Stimulated activated effector memory CD8-positive, alpha-beta T cell treated with anti-CD3 and anti-CD28 coated beads, Interleukin-12 subunit alpha, Interleukin-12 subunit beta, amount 100 ng/mL, for 72 hours (primary cell): ENCODE measurements around the gene ASB4.
"Not testable (repeated sequence)": the region's sequence is repeated elsewhere in the genome, so short reads cannot be mapped to it uniquely, and the experiment has no call there.

ENCODE experiments used
- ATAC-seq: fragments of 150-1000 bp; cut with Tn5 transposase; 2 replicates; pipeline ENCODE4 v1.10.0; 2021
- DNase-seq, 2 donors: peaks; one replicate each; pipeline ENCODE4 v3.0.0; 2021 to 2022; ENCODE audit warnings: low spot score in 2 of 2
- H3K27ac Mint-ChIP-seq: one replicate; pipeline ENCODE4 v1.8.0; 2022; ENCODE audit warnings: mild to moderate bottlenecking, mixed read lengths
- H3K36me3 Mint-ChIP-seq: one replicate; pipeline ENCODE4 v1.8.0; 2022; ENCODE audit warnings: mild to moderate bottlenecking, mixed read lengths
- H3K4me1 Mint-ChIP-seq: one replicate; pipeline ENCODE4 v1.8.0; 2022; ENCODE audit warnings: mixed read lengths
- H3K4me3 Mint-ChIP-seq: one replicate; pipeline ENCODE4 v1.8.0; 2022; ENCODE audit warnings: mild to moderate bottlenecking, mixed read lengths
- H3K9me3 Mint-ChIP-seq: one replicate; pipeline ENCODE4 v1.8.0; 2022; ENCODE audit warnings: mixed read lengths

Gene ASB4, protein sequence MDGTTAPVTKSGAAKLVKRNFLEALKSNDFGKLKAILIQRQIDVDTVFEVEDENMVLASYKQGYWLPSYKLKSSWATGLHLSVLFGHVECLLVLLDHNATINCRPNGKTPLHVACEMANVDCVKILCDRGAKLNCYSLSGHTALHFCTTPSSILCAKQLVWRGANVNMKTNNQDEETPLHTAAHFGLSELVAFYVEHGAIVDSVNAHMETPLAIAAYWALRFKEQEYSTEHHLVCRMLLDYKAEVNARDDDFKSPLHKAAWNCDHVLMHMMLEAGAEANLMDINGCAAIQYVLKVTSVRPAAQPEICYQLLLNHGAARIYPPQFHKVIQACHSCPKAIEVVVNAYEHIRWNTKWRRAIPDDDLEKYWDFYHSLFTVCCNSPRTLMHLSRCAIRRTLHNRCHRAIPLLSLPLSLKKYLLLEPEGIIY

GRCh38 chr7:95485391-95486123 lies at the start of gene ASB4:
TSS of gene ASB4 (plus strand) at chr7:95485943. CDS start at chr7:95485972, 29 bp downstream.
- ATAC-seq (no peak), DNase-seq (no peak)
- Mint-ChIP-seq H3K4me3 (no peak within 1 kb of the TSS), H3K4me1 (no peaks in the 10 kb centered on the region), H3K27ac (no peak within 1 kb of the TSS), H3K36me3 (no peaks in the 10 kb centered on the region), H3K9me3 (no peaks in the 10 kb centered on the region)

- DNase-seq = no peak
- Mint-ChIP-seq H3K4me1 (peaks cover 12% of the 10 kb centered on the region), H3K36me3 (no peaks in the 10 kb centered on the region), H3K9me3 (no peaks in the 10 kb centered on the region), H3K27ac (no peak overlapping the region), H3K4me3 (no peak overlapping the region)
- ATAC-seq = no peak
Measured at GRCh38 chr7:95436407-95436806, 49.3 kb upstream of the ASB4 start.

- H3K36me3 Mint-ChIP-seq = no peaks in the 10 kb centered on the region
- DNase-seq = no peak
- H3K9me3 Mint-ChIP-seq = no peaks in the 10 kb centered on the region
- no peak overlapping the region for H3K27ac Mint-ChIP-seq
- ATAC-seq = no peak
- H3K4me3 Mint-ChIP-seq = no peak overlapping the region
- H3K4me1 Mint-ChIP-seq = no peaks in the 10 kb centered on the region
Measured at GRCh38 chr7:95440394-95441038, 45.2 kb upstream of the ASB4 start.

DNA sequence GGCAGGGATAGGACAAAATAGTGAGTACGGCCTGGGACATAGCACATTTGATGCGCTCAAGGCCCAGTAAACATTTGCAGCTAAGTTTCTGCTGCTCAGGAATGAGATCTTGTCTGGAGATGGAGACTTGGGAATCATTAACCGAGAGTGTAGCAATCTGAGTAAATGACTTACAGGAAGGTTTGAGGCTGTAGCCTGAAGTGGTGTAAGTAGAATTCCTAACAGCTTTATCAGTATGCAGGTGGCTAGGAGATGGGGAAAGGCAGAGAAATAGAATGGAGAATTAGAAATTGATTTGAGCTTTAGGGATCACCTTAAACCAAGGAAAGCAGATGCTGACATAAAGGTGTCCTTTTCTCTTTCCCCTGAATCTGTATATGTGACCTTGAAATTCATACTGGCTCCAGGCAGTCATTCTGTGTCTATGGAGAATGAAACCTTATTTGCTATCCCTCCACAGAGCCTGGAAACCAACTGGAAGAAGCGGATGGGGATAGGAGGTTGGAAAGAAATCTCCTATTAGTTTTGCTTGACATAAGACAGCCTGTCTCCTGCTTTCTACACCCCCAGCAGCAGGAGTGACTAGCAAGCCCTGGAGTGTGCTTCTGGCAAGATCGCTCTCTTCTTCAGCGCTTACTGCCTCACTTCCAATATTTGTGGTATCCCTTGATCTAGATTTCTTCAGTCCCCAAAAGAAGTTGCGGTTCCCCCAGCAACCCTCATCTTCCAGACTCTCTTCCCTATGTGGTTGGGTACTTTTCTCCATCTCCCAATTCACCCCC lies 44.5 kb upstream of the ASB4 start:
- Mint-ChIP-seq H3K9me3 (no peaks in the 10 kb centered on the region), H3K4me3 (no peak overlapping the region), H3K36me3 (no peaks in the 10 kb centered on the region), H3K4me1 (no peaks in the 10 kb centered on the region), H3K27ac (no peak overlapping the region)
- no peak for DNase-seq
- ATAC-seq = no peak

DNA sequence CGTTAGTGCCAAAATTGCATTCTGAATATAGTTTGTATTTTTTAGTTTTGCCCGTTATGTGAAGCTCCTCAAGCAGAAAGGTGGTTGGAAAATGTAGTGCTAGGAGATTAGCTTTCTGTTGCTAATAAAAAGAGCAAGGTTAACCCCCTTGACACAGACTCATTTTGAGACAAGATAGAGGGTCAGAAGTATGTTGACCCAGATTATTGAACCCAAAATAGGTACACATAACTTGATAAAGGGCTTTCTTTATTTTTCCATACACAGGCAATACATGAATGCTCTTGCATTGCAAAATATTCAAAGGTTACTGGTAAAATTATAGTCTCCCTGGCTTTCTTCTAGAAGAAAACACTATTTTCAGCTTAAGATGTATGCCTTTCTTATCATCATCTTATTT lies 40.9 kb upstream of the ASB4 start:
- DNase-seq = no peak
- Mint-ChIP-seq H3K27ac (no peak overlapping the region), H3K9me3 (no peaks in the 10 kb centered on the region), H3K4me3 (no peak overlapping the region), H3K4me1 (no peaks in the 10 kb centered on the region), H3K36me3 (no peaks in the 10 kb centered on the region)
- ATAC-seq = no peak

GRCh38 chr7:95446618-95447017 lies 39.1 kb upstream of the ASB4 start:
- no peaks in the 10 kb centered on the region for H3K36me3 Mint-ChIP-seq
- H3K9me3 Mint-ChIP-seq = no peaks in the 10 kb centered on the region
- no peaks in the 10 kb centered on the region for H3K4me1 Mint-ChIP-seq
- H3K27ac Mint-ChIP-seq = no peak overlapping the region
- ATAC-seq (no peak), DNase-seq (no peak)
- H3K4me3 Mint-ChIP-seq = no peak overlapping the region

- H3K36me3 Mint-ChIP-seq = no peaks in the 10 kb centered on the region
- DNase-seq = no peak
- H3K4me3 Mint-ChIP-seq = no peak overlapping the region
- no peak overlapping the region for H3K27ac Mint-ChIP-seq
- peaks cover 5% of the 10 kb centered on the region for H3K9me3 Mint-ChIP-seq
- H3K4me1 Mint-ChIP-seq = no peaks in the 10 kb centered on the region
- no peak for ATAC-seq
Measured at GRCh38 chr7:95454438-95455045, 31.2 kb upstream of the ASB4 start.

- Mint-ChIP-seq H3K27ac (no peak overlapping the region), H3K36me3 (no peaks in the 10 kb centered on the region), H3K4me1 (no peaks in the 10 kb centered on the region), H3K9me3 (peaks cover 5% of the 10 kb centered on the region), H3K4me3 (no peak overlapping the region)
- ATAC-seq (no peak), DNase-seq (no peak)
Measured at GRCh38 chr7:95457947-95458346, 27.8 kb upstream of the ASB4 start.

DNA sequence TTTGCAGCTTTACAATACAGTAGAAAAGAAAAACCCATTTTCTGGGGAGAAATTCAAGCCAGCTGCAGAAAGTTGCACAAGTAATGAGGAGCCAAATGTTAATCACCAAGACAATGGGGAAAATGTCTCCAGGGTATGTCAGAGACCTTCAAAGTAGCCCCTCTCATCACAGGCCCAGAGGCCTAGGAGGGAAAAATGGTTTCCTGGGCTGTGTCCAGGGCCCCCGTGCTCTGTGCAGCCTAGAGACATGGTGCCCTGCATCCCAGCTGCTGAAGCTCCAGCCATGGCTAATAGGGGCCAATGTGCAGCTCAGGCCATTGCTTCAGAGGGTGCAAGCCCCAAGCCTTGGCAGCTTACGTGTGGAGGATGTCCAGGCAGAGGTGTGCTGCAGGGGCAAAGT lies 25.1 kb upstream of the ASB4 start:
- H3K9me3 Mint-ChIP-seq, ATAC-seq, H3K4me3 Mint-ChIP-seq, H3K4me1 Mint-ChIP-seq, H3K27ac Mint-ChIP-seq, DNase-seq, H3K36me3 Mint-ChIP-seq: not testable (repeated sequence)

- Mint-ChIP-seq H3K4me1 (no peaks in the 10 kb centered on the region), H3K4me3 (no peak overlapping the region), H3K36me3 (no peaks in the 10 kb centered on the region), H3K9me3 (no peaks in the 10 kb centered on the region), H3K27ac (no peak overlapping the region)
- DNase-seq (no peak), ATAC-seq (no peak)
Measured at GRCh38 chr7:95467912-95468607, 17.7 kb upstream of the ASB4 start.

DNA sequence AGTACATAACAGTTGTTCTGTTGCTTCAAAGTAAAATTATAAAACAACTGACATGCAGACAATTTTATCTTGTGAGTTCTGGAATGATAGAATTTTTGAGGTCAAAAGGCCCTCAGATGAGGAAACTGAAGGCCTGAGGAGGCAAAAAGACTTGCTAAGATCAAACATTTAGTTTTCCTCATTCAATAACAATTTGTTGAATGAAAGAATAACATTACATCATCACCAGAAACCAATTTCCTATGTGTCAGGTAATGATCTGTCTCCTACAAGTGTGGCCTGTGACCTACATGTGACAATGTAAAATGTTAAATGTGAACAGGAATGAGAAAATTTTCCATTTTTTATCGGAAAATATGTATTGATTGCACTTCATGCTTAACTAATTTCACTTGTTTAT lies 16.6 kb upstream of the ASB4 start:
- no peak for DNase-seq
- no peak for ATAC-seq
- no peaks in the 10 kb centered on the region for H3K36me3 Mint-ChIP-seq
- H3K4me3 Mint-ChIP-seq = no peak overlapping the region
- no peak overlapping the region for H3K27ac Mint-ChIP-seq
- H3K9me3 Mint-ChIP-seq = no peaks in the 10 kb centered on the region
- no peaks in the 10 kb centered on the region for H3K4me1 Mint-ChIP-seq

- Mint-ChIP-seq H3K4me3 (no peak overlapping the region), H3K36me3 (no peaks in the 10 kb centered on the region), H3K9me3 (no peaks in the 10 kb centered on the region), H3K27ac (no peak overlapping the region), H3K4me1 (no peaks in the 10 kb centered on the region)
- no peak for DNase-seq
- ATAC-seq = no peak
Measured at GRCh38 chr7:95469848-95470247, 15.9 kb upstream of the ASB4 start.

- no peaks in the 10 kb centered on the region for H3K9me3 Mint-ChIP-seq
- H3K27ac Mint-ChIP-seq = no peak overlapping the region
- no peaks in the 10 kb centered on the region for H3K36me3 Mint-ChIP-seq
- no peak overlapping the region for H3K4me3 Mint-ChIP-seq
- H3K4me1 Mint-ChIP-seq = no peaks in the 10 kb centered on the region
- ATAC-seq (no peak), DNase-seq (no peak)
Measured at GRCh38 chr7:95470452-95470851, 15.3 kb upstream of the ASB4 start.

DNA sequence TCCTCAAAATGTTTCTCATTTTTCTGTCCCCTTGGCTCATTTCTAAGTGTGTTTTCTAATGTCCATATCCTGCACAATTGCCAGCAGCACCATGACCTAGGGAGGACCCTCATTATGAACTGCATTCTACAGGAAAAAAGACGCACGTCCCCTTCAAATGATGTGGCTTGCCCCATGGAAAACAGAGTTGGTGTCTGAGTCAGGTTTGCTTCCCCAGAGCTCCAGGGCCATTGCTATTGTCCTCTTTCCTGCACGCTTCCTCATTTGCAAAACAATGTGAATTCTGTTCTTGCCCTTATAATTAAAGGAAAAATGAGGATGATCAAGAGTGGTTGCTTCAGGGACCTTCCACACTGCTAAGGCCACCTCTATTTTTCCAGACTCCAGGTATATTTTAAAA lies 14.7 kb upstream of the ASB4 start:
- no peak overlapping the region for H3K27ac Mint-ChIP-seq
- no peak overlapping the region for H3K4me3 Mint-ChIP-seq
- ATAC-seq (no peak), DNase-seq (no peak)
- no peaks in the 10 kb centered on the region for H3K36me3 Mint-ChIP-seq
- no peaks in the 10 kb centered on the region for H3K9me3 Mint-ChIP-seq
- no peaks in the 10 kb centered on the region for H3K4me1 Mint-ChIP-seq
